ENCODE results near the gene COPG1. TPM values are rescaled to one million over a fixed set of nuclear protein-coding genes. Genes with fewer than 3 reads are reported as not detected.

Gene COPG1
- total RNA-seq, 4 donors from 2014 or later: 64.7 to 149 (median 116) TPM

DNA sequence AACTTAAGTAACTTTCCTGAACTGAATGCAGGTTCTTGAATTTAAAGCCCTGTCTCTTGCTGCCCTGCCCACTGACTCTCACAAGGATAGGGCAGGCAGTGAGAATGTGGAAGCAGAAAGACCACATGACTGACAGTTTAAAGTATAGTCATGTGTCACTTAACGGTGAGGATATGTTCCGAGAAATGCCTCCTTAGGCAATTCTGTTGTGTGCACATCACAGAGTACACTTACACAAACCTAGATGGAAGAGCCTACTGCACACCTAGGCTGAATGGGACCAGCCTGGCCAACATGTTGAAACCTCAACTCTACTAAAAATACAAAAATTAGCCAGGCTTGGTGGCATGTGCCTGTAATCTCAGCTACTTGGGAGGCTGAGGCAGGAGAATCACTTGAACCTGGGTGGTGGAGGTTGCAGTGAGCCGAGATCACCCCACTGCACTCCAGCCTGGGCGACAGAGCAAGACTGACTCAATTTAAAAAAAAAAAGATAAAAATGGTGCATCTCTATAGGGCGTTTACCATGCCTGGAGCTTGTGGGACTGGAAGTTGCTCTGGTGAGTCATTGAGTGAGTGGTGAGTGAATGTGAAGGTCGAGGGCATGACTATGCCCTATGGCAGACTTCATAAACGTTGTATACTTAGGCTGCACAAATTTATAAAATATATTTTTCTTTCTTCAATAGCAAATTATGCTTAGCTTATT is 18.9 kb upstream of the COPG1 start:
- Histone ChIP-seq H3K9me3 (no peaks in the 10 kb centered on the region), H3K4me1 (peaks cover 3 to 39% (median 11%) of the 10 kb centered on the region in 4 donors), H3K4me3 (no peak overlapping the region), H3K27ac (peak overlapping the region in 3 of 4 donors; percentile 51 to 67 (median 64)), H3K27me3 (no peaks in the 10 kb centered on the region), H3K36me3 (no peaks in the 10 kb centered on the region)
- TF ChIP-seq EP300 (IDR thresholded peaks at IDR 0.05; ENCODE audit: low read depth) (no peak), POLR2AphosphoS5 (IDR thresholded peaks at IDR 0.05) (peak in 1 of 3 donors; percentile 16), POLR2A (IDR thresholded peaks at IDR 0.05) (no peak)
- no peak for DNase-seq
- WGBS, 2 donors (ENCODE audit: low coverage in 1 of 2): 43 to 60% methylated on average over 6 to 7 of the region's 7 CpGs
- intact Hi-C loops (cut with DNase I; ENCODE audit: low total_unique reads): no loop called here
- in situ Hi-C loops (cut with MboI; ENCODE audit: low pct_ligation_motif_present in 1 of 4, low pct_unique_long_range_greater_than_20kb in 1 of 4, low sequenced_read_pairs in 3 of 4): no loop called here

DNA sequence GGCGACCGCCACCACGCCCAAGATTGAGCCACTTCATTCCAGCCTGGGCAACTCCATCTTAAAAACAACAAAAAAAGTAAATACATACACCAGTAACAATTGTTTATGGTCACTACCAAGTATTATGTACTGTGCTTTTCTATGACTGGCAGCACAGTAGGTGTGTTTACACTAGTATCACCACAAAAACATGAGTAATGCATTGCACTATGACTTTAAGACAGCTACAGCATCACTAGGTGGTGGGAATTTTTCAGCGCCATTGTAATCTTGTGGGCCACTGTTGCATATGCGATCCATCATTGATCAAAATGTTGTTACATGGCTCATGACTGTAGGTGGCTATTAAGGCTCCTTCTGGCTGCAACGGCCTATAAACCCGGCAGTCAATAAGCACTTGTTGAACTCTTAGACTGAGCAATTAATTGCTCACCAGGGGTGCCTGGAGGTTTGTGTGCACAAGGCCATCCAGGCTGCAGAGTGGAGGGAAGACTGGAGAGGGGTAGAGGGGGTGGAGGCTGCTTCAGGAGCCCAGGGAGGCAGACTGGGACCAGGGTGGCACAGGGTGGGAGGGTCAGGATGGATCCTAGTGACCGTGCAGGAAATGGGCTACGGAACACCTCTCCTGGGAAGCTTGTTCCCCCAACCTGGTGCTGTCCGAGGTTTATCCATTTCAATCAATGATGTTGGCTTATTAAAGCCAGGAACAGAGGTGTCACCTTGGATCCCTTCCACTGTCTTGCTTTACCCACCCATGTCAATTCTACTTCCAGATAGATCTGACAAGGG is 17.9 kb upstream of the COPG1 start:
- no peak for DNase-seq
- H3K4me3 ChIP-seq: no peak overlapping the region
- no peak for TF ChIP-seq EP300 (IDR thresholded peaks at IDR 0.05; ENCODE audit: low read depth)
- no peak for TF ChIP-seq POLR2A (IDR thresholded peaks at IDR 0.05)
- no peak for TF ChIP-seq POLR2AphosphoS5 (IDR thresholded peaks at IDR 0.05)
- TF ChIP-seq, protein P1, sequence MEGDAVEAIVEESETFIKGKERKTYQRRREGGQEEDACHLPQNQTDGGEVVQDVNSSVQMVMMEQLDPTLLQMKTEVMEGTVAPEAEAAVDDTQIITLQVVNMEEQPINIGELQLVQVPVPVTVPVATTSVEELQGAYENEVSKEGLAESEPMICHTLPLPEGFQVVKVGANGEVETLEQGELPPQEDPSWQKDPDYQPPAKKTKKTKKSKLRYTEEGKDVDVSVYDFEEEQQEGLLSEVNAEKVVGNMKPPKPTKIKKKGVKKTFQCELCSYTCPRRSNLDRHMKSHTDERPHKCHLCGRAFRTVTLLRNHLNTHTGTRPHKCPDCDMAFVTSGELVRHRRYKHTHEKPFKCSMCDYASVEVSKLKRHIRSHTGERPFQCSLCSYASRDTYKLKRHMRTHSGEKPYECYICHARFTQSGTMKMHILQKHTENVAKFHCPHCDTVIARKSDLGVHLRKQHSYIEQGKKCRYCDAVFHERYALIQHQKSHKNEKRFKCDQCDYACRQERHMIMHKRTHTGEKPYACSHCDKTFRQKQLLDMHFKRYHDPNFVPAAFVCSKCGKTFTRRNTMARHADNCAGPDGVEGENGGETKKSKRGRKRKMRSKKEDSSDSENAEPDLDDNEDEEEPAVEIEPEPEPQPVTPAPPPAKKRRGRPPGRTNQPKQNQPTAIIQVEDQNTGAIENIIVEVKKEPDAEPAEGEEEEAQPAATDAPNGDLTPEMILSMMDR (IDR thresholded peaks at IDR 0.05): no peak
- no peaks in the 10 kb centered on the region for H3K9me3 ChIP-seq
- peak overlapping the region in 1 of 4 donors; percentile 67 for H3K27ac ChIP-seq
- in situ Hi-C loops (cut with MboI; ENCODE audit: low pct_ligation_motif_present in 1 of 4, low pct_unique_long_range_greater_than_20kb in 1 of 4, low sequenced_read_pairs in 3 of 4): no loop called here
- no peaks in the 10 kb centered on the region for H3K27me3 ChIP-seq
- no peaks in the 10 kb centered on the region for H3K36me3 ChIP-seq
- H3K4me1 ChIP-seq: peaks cover 0 to 29% (median 7%) of the 10 kb centered on the region in 4 donors
- 85 to 89% methylated on average over 4 to 10 of the region's 10 CpGs for WGBS, 2 donors (ENCODE audit: low coverage in 1 of 2)
- intact Hi-C loops (cut with DNase I; ENCODE audit: low total_unique reads): no loop called here

DNA sequence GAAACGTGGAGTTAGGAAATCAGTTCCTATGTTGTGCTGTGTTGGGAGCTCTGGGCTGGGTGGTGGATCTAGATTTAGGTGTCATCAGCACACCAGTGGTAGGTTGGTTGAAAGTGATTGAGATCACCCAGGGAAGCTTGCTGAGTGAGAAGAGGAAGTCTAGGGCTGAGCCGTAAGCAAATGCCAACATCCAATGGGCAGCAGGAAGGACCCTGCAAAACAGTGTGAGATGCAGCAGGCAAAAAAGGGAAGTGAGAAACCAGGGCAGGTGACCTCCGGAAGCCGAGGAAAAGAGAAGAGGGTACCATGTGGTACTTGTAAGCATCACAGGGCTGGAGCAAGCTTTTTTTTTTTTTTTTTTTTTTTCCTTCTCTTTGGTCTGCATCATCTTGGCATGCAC is 15.9 kb upstream of the COPG1 start:
- in situ Hi-C loops (cut with MboI; ENCODE audit: low pct_ligation_motif_present in 1 of 4, low pct_unique_long_range_greater_than_20kb in 1 of 4, low sequenced_read_pairs in 3 of 4) (no loop called here), intact Hi-C loops (cut with DNase I; ENCODE audit: low total_unique reads) (no loop called here)
- no peak overlapping the region for H3K4me3 ChIP-seq
- DNase-seq: peak; percentile 67
- peaks cover 0 to 20% (median 2%) of the 10 kb centered on the region in 4 donors for H3K4me1 ChIP-seq
- H3K27me3 ChIP-seq: no peaks in the 10 kb centered on the region
- WGBS, 2 donors (ENCODE audit: low coverage in 1 of 2): 63 to 69% methylated on average over 4 of the region's 4 CpGs
- TF ChIP-seq, protein P1 (IDR thresholded peaks at IDR 0.05): no peak
- no peak for TF ChIP-seq POLR2A (IDR thresholded peaks at IDR 0.05)
- no peak for TF ChIP-seq EP300 (IDR thresholded peaks at IDR 0.05; ENCODE audit: low read depth)
- no peak for TF ChIP-seq POLR2AphosphoS5 (IDR thresholded peaks at IDR 0.05)
- no peaks in the 10 kb centered on the region for H3K36me3 ChIP-seq
- H3K27ac ChIP-seq: peak overlapping the region in 3 of 4 donors; percentile 1 to 10 (median 9)
- no peaks in the 10 kb centered on the region for H3K9me3 ChIP-seq

DNA sequence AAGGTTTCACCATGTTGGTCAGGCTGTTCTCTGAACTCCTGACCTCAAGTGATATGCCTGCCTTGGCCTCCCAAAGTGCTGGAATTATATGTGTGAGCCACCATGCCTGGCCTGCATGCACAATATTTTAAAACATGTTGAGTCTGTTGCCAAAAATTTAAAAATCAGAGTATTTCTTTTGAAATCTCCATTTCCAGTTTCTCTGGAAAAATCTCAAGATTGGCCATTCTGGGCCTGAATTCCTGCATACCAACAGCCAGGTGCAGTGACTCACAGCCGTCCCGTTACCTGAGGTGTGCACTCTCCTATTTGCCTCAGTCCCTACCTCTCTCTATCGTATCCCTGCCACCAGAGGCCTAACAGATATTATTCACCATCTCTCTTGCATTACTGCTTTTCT is 15.0 kb upstream of the COPG1 start:
- H3K4me3 ChIP-seq: no peak overlapping the region
- intact Hi-C loops (cut with DNase I; ENCODE audit: low total_unique reads) (no loop called here), in situ Hi-C loops (cut with MboI; ENCODE audit: low pct_ligation_motif_present in 1 of 4, low pct_unique_long_range_greater_than_20kb in 1 of 4, low sequenced_read_pairs in 3 of 4) (no loop called here)
- no peaks in the 10 kb centered on the region for H3K9me3 ChIP-seq
- H3K27ac ChIP-seq: peak overlapping the region in 1 of 4 donors; percentile 38
- no peaks in the 10 kb centered on the region for H3K27me3 ChIP-seq
- no peak for DNase-seq
- peaks cover 0 to 18% (median under 1%) of the 10 kb centered on the region in 4 donors for H3K4me1 ChIP-seq
- 93 to 94% methylated on average over 3 of the region's 3 CpGs for WGBS, 2 donors (ENCODE audit: low coverage in 1 of 2)
- no peaks in the 10 kb centered on the region for H3K36me3 ChIP-seq
- TF ChIP-seq EP300 (IDR thresholded peaks at IDR 0.05; ENCODE audit: low read depth) (no peak), POLR2AphosphoS5 (IDR thresholded peaks at IDR 0.05) (no peak), POLR2A (IDR thresholded peaks at IDR 0.05) (no peak)
- TF ChIP-seq, protein P1 (IDR thresholded peaks at IDR 0.05): no peak
